Right ventricle myocardium superior (tissue), 1 donor: ENCODE measurements around the gene OPA3. TPM values are rescaled to one million over a fixed set of nuclear protein-coding genes. Genes with fewer than 3 reads are reported as not detected.

Experiments
- ATAC-seq: fragments of 200-7000 bp; cut with Tn5 transposase; one replicate; pipeline ENCODE4 v1.9.1; 2020; ENCODE audit warnings: mild to moderate bottlenecking; ENCODE audit not compliant: poor library complexity
- DNase-seq: peaks from one replicate; pipeline ENCODE4 v3.0.0-alpha.2; 2020
- intact Hi-C: fragments of 100-400 bp; cut with DNase I; formaldehyde crosslinking; loops from one replicate; pipeline ENCODE4 v1.11.2; 2022
- total RNA-seq: library from RNA; stranded (reverse); fragmentation: NEBNext Ultra II Directional; extraction: Animal tissue kit (Norgen Biotek cat#: 25700); gene quantifications from one replicate; pipeline ENCODE4 v1.2.1, GENCODE V29; 2021
- donor health status: DM: no; HTN: yes; CAD: no; lungs with severe emphysema.

OPA3 gene
- total RNA-seq, 1 donor from 2014 or later: 22.8 TPM

DNA sequence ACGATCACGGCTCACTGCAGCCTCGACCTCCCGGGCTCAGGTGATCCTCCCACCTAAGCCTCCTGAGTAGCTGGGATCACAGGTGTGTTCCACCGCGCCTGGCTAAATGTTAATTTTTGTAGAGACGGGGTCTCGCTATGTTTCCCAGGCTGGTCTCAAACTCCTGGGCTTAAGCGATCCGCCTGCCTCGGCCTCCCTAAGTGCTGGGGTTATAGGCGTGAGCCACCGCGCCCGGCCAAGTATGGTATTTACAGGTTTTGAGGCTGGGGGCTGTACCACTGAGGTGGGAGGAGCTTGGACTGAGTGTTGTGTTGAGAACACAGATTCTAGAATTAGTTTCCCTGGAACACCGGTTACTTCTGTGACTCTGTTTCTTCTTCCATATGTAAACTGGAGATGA is 86.8 kb downstream of the OPA3 start:
- DNase-seq: no peak
- intact Hi-C loops: no loop called here
- ATAC-seq: no peak

DNA sequence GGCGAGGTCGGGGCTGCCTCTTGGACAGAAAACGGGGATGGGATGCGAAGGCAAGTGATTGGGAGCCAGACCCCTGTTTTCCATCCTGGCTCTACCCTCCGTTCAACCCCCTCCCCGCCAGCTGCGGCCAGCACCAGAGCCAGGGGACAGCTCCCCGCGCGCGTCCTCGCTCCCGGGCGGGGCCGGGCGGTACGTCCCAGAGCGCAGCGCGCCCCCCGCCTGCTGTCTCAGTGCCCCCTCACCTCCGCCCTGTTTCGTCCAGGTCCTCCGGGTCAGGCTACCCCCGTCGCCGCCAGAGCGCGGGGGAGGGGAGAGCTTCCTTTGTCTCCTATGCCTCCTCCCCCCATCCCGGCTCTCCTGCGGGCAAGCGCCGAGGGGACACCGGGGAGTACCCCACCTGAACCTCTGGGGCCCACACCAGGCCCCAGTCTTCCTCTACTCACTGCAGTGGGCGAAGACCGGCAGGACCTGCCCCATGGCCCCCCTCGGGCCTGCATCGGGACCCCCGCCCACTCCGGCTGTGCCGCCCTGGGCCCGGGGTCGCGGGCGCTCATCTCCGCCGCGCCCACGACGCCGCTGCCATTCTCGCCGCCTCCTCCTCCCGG is 88.2 kb downstream of the OPA3 start:
- peak; percentile 23 for ATAC-seq
- intact Hi-C loops: no loop called here
- peak; percentile 70 for DNase-seq

DNA sequence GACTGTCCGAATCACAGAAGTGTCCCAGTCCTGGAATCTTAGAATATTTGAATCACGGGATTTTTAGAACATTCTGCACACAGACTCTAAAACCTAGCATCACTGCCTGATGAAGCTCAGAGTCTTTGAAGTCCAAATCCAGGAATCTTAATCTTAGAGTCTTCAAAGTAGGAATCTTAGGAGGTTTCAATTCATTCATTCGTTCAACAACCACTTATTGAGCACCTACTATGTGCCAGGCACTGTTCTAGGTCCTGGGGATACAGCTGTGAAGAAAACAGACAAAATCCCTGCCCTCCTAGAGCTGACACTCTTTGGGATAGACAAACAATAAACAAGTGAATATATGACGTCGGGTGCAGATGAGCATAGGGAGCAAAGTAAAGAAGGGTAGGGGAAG is 89.4 kb downstream of the OPA3 start:
- no peak for DNase-seq
- ATAC-seq: no peak
- intact Hi-C loops: no loop called here

DNA sequence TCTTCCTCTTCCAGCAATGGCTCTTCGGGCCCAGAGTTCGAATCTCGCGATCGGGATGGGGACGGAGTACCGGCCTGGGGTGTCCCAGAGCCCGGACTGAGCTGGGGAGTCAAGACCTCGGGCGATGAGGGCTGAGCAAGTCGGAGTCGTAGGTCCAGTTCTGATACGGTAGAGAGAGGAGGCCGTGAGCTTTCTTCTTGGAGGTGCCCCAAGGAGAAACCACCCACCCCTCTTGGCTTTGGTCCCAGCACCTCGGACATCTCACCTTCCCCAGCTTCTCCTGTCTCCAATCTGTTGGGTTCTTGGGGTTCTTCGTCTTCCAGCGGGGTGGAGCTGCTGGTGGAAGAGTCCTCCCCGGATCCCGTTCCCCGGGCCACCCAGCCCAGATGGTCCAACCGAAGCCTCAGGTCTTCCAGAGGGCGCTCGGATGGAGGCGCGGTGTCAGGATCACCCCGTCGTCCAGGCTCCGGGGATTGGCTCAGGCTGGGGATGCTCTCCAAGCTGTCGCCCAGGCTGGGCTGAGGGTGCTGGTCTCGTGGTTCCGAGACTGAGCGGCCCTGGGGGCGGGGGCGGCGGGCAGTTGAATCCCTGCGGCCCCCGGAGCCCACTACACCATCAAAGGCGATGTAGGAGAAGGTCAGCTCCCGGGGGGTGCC is 90.2 kb downstream of the OPA3 start:
- intact Hi-C loops: no loop called here
- ATAC-seq (no peak), DNase-seq (no peak)

DNA sequence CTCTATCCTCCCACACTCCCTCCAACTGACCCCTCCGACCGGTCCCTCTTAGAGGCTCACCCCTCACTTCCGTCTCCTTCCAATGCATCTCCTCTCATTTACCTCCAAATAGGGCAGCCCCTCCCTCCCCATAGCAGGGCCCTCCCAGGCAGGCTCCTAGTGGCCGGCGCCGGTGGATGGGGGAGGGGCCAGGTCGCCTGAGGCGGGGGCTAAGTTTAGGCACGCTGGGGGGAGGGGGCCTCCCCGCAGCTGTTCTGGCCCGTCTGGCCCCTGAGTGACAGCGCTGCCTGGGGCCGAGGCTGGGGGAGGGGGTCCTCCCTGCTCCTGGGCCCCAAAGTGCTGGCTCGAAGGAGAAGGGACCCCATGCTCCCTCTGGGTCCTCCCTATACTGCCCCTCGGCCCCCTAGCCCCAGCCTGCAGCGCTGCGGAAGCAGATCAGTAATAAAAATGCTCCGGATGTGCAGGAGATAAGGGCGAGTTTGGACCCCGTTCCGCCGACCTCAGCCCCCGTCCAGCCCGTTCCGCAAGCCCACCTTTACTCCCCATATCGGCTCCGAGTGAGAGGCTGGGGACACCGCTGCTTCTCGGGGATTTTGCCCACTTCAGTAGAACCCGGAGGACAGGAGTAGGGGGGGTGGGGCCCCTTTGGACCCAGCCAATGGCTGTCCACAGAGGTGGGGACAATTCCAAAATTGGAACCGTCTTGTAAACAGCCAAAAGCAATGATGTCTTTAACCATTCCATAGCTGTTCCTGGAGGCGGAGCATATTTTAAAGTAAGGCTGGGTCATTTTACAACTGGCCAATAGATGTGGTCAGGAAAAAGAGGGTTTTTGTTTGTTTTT is 91.8 kb downstream of the OPA3 start:
- ATAC-seq: peak; percentile 80
- intact Hi-C loops: no loop called here
- DNase-seq: peak; percentile 73

DNA sequence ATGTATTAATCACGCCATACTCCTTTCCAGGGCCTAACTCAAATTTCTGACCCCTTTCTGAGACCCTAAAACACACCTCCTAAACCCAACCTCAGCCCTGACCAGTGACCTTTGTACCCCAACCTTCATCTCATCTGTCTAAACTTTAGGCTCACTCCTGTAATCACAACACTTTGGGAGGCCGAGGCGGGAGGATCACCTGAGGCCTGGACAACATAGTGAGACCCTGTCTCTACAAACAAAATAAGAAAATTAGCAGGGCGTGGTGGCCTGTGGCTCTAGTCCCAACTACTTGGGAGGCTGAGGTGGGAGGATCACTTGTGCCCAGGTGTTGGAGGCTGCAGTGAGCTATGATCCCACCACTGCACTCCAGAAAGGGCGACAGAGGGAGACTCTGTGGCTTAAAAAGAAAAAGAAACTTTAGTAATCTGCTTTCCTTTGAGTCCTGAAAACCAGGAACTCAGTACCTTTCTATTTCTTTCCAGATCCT is 92.4 kb downstream of the OPA3 start:
- intact Hi-C loops: no loop called here
- no peak for ATAC-seq

DNA sequence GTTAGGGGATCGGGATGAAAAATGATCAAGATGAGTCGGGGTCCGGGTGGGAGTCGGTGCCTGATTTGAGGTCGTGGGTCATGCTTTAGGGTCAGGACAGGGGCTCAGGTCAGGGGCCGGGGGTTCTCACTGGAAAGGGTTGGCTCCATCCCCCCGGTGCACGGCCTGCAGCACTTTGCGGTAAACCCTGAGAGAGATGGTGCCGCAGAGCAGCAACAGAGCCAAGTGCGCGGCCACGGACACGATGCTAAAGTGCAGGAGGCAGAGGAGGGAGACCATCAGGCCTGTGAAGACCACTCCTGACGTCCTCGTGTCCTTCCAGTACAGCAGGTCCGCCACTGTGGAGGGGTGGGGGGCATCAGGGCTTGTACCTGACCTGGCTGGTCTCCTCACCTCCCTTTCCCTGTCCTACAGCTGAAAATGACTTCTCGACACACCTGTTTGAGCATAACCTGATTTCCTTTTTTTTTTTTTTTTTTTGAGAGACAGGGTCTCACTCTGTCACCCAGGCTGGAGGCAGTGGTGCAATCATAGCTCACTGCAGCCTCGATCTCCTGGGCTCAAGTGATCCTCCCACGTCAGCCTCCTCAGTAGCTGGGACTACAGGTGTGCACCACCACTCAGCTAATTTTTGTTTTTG is 95.3 kb downstream of the OPA3 start:
- intact Hi-C loops: no loop called here
- no peak for DNase-seq
- ATAC-seq: no peak

More for the DNA sequence above, 92.4 kb downstream of the OPA3 start:
- DNase-seq: no peak

DNA sequence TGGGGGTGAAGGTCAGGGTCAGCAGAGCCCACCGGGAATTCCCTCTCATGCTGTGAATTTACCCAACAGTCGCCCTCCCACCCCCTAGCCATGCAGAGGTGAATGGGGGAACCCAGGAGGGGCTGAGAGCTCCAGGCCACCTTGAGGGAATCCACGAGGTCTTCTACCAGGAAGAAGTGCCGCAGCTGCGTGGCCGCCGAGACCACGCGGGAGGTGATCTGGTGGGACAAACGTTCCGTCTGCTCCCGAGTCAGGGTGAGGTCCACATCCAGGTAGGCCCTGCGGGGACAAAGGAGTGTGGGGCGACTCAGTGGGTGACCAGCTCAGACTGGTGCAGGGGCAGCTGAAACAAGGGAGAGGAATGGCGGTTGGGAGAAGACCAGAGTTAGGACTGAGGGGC is 95.9 kb downstream of the OPA3 start:
- intact Hi-C loops: no loop called here
- DNase-seq (no peak), ATAC-seq (no peak)

DNA sequence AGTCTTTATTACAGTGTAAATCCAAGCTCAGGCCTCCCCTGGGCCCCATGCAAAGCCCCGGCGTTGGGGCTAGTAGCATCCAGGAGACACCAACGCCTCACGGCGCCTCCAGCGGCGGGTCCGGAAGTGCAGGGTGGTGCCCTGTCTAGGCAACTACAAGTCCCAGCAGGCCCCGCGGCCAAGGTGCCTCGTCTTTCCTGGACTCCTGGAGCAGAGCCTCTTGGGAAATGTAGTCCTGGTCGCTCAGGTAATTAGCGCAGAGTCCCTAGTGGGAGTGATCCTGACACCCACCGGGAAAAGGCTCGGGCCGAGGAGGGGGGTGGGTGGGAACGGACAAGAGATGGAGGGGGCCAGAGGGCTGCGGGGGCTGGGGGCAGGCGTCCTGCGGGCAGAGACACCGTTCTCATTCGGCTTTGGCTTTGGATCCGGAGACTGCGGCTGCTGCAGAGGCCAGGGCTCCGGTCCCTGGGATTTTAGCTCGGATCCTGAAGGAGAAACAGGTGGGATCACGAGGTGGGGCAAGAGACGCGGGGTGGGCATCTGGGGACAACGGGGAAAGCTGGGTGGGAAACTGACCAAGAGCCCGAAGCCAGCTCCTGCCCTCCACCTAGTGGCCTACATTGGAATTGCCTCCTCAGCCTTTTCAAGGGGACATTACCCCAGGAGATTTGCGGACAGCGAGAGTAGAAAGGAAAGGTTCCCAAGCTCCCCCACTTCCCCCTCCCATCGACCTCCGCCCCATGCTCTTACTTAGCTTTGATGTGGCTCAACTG is 99.1 kb downstream of the OPA3 start:
- DNase-seq (peak; percentile 100), ATAC-seq (peak; percentile 99)
- intact Hi-C loops: no loop called here

DNA sequence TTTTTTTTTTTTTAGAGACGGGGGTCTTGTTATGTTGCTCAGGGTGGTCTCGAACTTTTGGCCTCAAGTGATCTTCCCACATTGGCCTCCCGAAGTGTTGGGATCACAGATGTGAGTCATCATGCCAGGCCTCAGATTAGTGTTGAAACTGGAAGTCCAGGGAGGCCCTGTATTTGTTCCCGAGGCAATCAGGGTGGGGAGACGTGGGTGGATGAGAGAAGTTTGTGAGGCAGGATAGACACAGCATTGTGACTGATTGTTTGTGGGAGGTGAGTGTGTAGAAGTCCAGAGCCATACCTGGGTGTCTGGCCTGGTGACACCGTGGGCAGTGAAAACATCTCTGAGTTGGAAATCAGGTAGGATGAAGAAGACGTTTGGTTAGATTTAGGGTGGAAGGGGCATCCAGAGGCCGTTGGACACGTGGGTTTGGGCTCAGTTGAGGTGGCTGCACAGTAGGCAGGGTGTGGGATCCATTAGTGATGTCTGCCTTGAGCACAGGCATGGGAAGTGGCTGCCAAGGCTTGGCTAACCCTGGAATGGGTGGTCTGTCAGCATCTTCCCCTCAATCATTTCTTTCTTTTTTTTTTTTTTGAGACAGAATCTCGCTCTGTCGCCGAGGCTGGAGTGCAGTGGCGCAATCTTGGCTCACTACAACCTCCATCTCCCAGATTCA is 100.2 kb downstream of the OPA3 start:
- ATAC-seq: no peak
- DNase-seq: no peak

DNA sequence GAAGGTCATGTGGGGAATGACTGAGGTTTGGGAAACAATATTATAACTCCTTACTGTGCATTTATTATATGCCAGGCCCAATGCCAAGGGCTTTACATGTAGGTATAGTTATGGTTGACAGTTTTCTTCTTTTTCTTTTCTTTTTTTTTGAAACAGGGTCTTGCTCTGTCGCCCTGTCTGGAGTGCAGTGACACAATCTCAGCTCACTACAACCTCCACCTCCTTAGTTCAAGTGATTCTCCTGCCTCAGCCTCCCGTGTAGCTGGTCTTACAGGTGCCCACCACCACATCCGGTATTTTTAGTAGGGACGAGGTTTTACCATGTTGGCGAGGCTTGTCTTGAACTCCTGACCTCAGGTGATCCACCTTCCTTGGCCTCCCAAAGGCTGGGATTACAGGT is 101.6 kb downstream of the OPA3 start:
- ATAC-seq: no peak
- intact Hi-C loops: no loop called here
- DNase-seq: no peak

More for the DNA sequence above, 100.2 kb downstream of the OPA3 start:
- intact Hi-C loops: no loop called here

DNA sequence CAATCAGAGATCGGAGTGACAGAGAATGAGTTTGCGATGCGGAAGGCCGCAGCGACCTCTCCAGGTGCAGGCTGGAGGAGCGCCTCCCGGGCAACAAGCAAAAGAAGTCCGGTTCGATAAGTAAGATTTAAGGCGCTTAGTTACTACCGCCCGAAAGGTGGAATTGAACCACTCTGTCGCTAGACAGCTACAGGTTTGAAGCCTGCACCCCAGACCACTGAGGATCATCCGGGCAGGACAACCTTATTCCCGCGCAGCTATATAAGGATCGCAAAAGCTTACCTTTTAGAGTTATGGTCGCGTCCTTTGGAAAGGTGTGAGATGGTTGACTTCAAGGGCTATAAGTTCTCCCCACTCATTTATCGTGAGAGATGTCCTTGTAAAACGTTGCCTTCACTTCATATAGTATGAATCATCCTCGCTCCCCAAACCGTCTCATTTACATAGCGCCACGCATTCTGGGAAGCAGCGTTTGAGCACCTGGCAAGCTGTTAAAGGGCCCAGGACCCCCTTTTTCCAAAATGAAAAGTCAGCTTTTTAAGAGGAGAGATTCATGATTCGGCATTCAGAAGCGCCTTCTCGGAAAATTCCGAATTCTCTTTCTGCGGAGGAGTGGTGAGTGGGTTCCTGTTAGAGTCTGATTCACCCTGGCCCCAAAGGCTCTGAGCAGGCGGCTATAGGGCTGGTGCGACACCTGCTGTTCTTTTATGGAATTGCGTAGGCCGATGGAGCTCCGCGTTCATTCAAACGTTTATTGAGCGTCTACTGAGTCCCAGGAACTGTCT is 106.0 kb downstream of the OPA3 start:
- intact Hi-C loops: loop anchor here (1.0 kb wide), 1 partner anchor 39 kb away; no protein-coding TSS in a partner anchor
- peak; percentile 88 for DNase-seq
- ATAC-seq: peak; percentile 96

DNA sequence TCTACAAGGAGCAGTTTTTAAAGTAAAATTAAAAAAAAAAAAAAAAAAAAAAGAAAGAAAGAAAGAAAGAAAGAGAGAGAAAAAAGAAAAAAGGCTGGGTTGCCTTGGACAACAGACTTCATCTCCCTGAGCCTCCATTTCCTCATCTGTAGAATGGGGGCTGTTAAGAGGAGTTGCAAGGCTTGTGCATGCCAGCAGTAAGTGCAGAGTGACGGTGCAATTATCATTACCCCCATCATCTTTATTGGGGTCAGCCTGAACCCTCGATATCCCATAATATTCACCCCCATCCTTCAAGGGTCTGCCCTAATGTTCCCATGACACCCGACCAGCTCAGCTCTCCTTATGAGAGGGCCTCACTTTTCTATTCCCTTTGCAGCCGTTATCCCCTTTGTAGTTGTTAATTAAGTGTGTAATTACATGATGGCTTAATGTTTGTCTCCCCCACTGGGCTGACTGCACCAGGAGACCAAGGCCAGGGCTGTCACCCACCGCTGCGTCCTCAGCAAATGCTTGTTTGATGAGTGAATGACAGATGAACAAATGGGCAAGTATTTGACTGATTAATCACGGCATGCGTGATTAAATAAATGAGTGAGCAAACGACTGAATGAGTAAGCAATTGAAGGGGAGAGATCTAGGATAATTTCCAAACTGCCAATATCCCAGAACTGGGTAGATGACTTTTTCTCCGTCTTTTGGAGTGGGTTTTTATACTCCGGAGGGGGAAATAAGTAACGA is 106.7 kb downstream of the OPA3 start:
- no peak for DNase-seq
- peak; percentile 1 for ATAC-seq
- intact Hi-C loops: loop anchor here (1.0 kb wide), 1 partner anchor 39 kb away; no protein-coding TSS in a partner anchor
